ENCODE measurements around the gene RAB7B. TPM values are rescaled to one million over a fixed set of nuclear protein-coding genes. Genes with fewer than 3 reads are reported as not detected.

The RAB7B gene
- polyA plus RNA-seq, 1 donor, result 12.2 TPM

DNA sequence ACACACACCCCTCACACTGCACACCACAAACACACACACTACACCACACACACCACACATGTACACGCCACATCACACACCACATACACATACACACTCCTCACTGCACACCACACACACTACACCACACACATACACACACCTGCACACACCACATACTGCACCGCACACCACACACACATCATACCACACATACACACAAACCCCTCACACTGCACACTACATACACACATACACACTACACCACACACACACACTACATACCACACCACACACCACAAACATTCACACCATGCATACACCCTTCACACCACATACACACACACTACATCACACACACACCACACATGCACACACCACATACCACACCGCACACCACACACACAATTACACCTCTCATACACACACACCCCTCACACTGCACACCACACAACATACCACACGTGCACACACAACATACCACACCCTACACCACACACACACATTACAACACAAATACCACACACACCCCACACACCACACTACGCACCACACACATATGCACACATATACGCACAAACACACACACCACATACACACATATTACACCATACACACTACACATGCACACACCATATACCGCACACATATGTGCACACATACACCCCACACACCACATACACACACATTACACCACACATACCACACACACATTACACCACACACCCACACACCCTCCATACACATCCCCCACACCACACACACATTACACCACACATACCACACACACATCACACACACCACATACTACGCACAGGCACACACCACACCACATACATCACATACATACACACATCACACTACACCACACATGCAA lies 29.6 kb downstream of the RAB7B start:
- no peak for DNase-seq

- no peak for DNase-seq
Measured at GRCh38 chr1:205972491-205973168, 30.6 kb downstream of the RAB7B start.

GRCh38 chr1:205972081-205972480 lies 31.1 kb downstream of the RAB7B start:
- DNase-seq, result no peak

GRCh38 chr1:205971082-205971481 lies 32.1 kb downstream of the RAB7B start:
- DNase-seq, result no peak

- DNase-seq, result no peak
Measured at GRCh38 chr1:205970486-205970885, 32.7 kb downstream of the RAB7B start.

DNA sequence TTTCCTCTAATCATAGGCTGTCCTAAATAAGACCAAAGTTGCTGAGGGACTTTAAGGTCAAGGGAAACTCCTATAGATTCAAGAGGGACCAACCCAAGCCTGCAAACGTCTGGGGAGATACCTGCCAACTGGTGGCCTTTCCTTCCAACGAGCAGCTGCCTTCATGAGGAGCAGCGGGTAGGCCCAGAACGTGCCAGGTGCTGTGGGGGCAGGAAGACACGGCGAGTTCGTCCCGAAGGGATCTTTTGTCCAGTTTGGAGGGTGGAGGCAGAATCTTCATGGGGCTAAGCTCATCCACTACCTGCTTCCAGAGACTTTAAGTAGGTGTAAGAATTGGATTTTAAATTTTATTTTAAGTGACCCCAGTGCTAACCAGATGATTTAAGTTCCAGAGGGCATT lies 34.0 kb downstream of the RAB7B start:
- DNase-seq, result no peak

GRCh38 chr1:205967554-205968335 lies 35.5 kb downstream of the RAB7B start:
- DNase-seq, result no peak

DNA sequence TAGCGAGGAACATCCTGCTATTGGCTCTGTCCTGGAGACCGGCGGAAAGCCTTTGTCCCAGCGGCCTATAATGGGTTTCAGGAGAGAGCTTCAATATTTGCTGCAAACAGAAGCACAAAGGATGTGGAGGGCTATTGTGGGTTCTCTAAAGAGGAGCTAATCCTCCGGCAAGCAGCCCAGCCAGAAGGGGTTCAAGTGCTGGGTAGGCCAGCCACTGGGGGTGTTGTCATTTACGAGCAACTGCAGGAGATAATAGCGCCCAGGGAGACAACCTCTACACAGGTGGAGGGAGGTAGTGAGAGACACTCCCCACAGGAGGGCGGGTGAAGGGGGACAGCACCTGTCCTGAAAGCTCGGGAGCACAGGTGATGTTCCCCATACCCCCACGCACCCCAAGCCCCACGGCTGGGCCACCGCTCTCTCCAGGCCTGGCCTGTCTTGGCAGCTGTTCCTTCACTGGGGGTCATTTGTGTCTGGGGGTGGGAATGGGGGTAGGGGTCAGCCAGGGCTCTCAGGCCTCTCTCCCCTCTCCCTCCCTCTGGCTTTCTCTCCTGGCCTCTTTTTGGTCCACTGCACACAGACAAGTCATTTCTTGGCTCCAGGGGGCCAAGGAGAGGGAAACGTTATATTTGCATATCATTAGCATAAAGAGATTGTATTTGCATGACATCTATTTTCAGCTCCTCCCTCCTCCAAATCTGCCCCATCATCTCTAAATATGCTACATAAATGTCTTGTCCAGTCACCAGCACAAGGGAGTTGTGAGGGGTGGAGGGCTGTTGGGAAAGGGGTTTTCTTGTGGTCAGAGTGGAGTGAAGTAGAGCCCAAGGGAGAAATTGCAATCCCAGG lies 37.9 kb downstream of the RAB7B start:
- DNase-seq, result no peak

DNA sequence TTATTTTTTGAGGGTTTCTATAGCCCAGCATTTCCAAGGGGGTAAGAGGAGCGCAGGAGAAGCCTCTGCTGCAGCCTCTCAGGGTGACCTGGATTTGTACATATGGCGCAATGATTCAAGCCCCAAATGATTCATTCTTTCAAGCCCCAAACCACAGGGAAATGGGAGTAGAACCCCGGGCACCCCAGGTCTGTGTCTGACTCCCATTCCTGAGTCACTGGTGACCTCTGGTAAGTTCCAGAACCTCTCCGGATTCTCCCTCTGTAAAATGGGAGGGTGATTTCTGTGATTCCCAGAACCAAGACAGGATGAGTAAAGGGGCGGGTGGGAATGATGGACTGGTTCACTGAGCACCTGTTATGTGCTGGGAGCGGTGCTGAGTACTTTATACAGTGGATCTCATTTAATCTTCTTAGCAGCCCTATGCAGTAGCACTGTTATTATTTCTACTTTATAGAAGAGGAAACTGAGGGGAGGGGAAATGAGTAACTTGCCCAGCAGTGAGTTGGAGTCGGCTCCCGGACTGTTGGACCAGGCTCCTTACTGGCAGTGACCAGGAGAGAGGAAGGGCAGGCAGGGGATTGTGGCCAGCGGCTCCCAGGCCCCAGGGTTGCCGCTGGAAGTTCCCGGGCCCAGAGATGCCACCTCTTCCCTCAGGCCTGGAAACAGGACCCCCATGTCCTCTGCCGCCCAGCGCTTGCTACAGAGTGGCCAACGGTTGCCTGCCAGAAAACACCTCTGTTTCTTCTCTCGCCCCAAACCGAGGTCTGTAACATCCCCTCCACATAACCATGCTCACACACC lies 39.6 kb downstream of the RAB7B start:
- no peak for DNase-seq

DNA sequence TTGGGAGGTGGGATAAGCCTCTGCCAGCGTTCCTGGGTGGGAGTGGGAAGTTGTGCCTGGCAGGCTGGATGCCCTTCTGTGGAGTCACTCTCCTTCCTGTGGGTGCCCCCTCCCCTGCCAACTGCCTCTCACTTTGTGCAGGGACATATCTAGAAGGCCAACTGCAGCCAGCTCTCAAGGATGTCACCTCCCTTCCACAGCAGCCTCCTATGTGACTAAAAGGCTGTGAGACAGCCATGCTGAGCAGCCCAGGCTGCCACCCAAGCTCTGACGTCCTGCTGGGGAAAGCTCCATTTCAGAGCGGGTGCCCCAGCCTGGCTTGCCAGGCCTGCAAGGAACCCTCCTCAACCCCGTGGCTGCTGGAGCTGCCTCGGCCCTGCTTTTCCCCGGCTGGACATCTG lies 40.4 kb downstream of the RAB7B start:
- no peak for DNase-seq

- DNase-seq, result no peak
Measured at GRCh38 chr1:205961991-205962820, 41.0 kb downstream of the RAB7B start.

- DNase-seq, result peak; percentile 35
Measured at GRCh38 chr1:205961405-205961804, 41.8 kb downstream of the RAB7B start.

- DNase-seq, result no peak
Measured at GRCh38 chr1:205959789-205960188, 43.4 kb downstream of the RAB7B start.

DNA sequence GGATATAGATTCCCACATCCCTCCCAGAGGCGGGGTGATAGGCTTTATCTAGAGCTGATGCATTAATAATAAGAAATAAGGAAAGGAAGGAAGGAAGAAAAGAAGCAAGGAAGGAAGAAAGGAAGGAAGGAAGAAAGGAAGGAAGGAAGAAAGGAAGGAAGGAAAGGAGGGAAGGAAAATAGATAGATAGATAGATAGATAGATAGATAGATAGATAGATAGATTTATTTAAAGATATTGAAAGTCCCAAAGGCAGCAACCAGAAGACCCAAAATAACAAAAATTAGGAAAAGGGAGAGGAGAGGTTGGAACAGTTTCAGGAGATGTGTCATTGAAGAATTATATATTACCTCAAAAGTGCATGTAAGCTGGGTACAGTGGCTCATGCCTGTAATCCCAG lies 47.7 kb downstream of the RAB7B start:
- no peak for DNase-seq

GRCh38 chr1:205954819-205955404 lies 48.3 kb downstream of the RAB7B start:
- no peak for DNase-seq

- no peak for DNase-seq
Measured at GRCh38 chr1:205951746-205952145, 51.4 kb downstream of the RAB7B start.

GRCh38 chr1:205950826-205951549 lies 52.2 kb downstream of the RAB7B start:
- no peak for DNase-seq

DNA sequence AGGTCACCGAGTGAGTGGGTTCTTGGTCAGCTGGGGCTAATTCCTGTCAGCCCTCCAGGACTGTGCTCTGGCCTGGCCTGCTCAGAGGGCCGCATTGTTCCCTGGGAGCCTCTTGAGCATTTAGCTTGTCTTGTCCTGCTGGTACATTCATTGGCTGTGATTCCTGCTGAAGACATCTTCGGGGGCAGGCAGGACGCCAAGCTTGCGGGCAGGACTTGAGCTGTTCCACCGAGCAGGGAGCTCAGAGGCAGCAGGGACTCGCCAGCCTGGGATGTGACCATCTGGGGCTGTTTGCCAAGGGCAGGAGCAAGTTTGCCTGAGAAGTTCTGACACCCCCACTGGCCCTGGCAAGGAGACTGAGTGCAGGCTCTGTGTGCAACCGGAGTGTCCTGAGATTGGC lies 52.9 kb downstream of the RAB7B start:
- DNase-seq, result no peak

DNA sequence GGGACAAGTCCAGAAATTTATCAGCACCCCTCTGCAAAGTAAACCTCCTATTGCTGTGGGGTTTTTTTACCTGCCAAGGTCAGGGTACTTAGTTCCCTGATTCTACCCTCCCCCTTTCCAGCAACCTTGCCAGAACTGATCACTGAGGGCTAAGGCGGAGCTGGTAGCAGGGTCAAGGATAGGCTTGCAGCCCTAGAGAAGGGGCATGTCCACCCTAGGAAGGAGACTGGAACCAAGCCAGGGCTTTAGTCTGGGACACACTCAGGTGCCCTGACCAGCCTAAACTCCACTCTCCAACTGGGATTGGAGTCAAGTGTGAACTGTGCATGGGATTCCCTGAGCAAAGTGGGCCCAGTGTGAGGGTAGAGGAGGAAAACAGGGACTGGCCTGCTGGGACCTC lies 53.4 kb downstream of the RAB7B start:
- DNase-seq, result no peak

All from hindlimb muscle (tissue), 1 donor.